GM23338 (cell line): ENCODE results near the gene R3HDM2. TPM values are rescaled to one million over a fixed set of nuclear protein-coding genes. Genes with fewer than 3 reads are reported as not detected.

Source experiments
- ATAC-seq: fragments of 200-7000 bp; cut with Tn5 transposase; 3 replicates; pipeline ENCODE4 v1.9.1; 2020
- DNase-seq: peaks from one replicate; pipeline ENCODE4 v3.0.0-alpha.2; 2015; ENCODE audit warnings: low spot score
- H2AFZ ChIP-seq: fragments of 200-600 bp; sonication (generic); 2 replicates; pipeline ENCODE4 v1.8.0; 2016; ENCODE audit warnings: antibody characterized with exemption, mild to moderate bottlenecking, moderate library complexity
- H3F3A ChIP-seq: fragments of 200-600 bp; sonication (generic); replicated peaks from 2 replicates; pipeline ENCODE4 v1.8.0; 2017; ENCODE audit warnings: antibody characterized with exemption, mixed run types, low read depth
- H3K27ac ChIP-seq: fragments of 200-600 bp; sonication (generic); 2 replicates; pipeline ENCODE4 v1.6.1; 2016; ENCODE audit warnings: low read depth
- H3K27me3 ChIP-seq: fragments of 200-600 bp; sonication (generic); 2 replicates; pipeline ENCODE4 v1.8.0; 2016; ENCODE audit warnings: mild to moderate bottlenecking, mixed run types, moderate library complexity; ENCODE audit not compliant: insufficient read depth
- H3K36me3 ChIP-seq: fragments of 200-600 bp; sonication (generic); 2 replicates; pipeline ENCODE4 v1.8.0; 2016; ENCODE audit warnings: mild to moderate bottlenecking; ENCODE audit not compliant: insufficient read depth
- H3K4me1 ChIP-seq: fragments of 200-600 bp; sonication (generic); 2 replicates; pipeline ENCODE4 v1.8.0; 2016; ENCODE audit warnings: mild to moderate bottlenecking, moderate library complexity; ENCODE audit not compliant: insufficient read depth
- H3K4me2 ChIP-seq: fragments of 200-600 bp; sonication (generic); 2 replicates; pipeline ENCODE4 v1.7.1; 2017; ENCODE audit warnings: mixed run types
- H3K4me3 ChIP-seq: fragments of 200-600 bp; sonication (generic); 2 replicates; pipeline ENCODE4 v1.6.1; 2016; ENCODE audit warnings: mixed run types
- H3K79me2 ChIP-seq: fragments of 200-600 bp; sonication (generic); replicated peaks from 2 replicates; pipeline ENCODE4 v1.8.0; 2017; ENCODE audit warnings: mild to moderate bottlenecking; ENCODE audit not compliant: insufficient read depth
- H3K9me2 ChIP-seq: fragments of 200-600 bp; sonication (generic); 2 replicates; pipeline ENCODE4 v1.8.0; 2017; ENCODE audit not compliant: insufficient read depth
- H4K20me1 ChIP-seq: fragments of 200-600 bp; sonication (generic); replicated peaks from 2 replicates; pipeline ENCODE4 v1.8.0; 2017; ENCODE audit warnings: mild to moderate bottlenecking; ENCODE audit not compliant: insufficient read depth
- H3K27ac Mint-ChIP-seq: 2 replicates; pipeline ENCODE4 v1.8.0; 2020; ENCODE audit warnings: inconsistent platforms, mild to moderate bottlenecking, moderate library complexity, mixed read lengths
- H3K27me3 Mint-ChIP-seq: 3 replicates; pipeline ENCODE4 v1.8.0; 2022; ENCODE audit warnings: low read depth, mild to moderate bottlenecking, moderate library complexity, mixed read lengths, inconsistent platforms; ENCODE audit not compliant: insufficient read depth, poor library complexity
- H3K36me3 Mint-ChIP-seq: 3 replicates; pipeline ENCODE4 v1.8.0; 2021; ENCODE audit warnings: low read depth, mild to moderate bottlenecking, inconsistent platforms, moderate library complexity, mixed read lengths
- H3K4me1 Mint-ChIP-seq: 3 replicates; pipeline ENCODE4 v1.8.0; 2020; ENCODE audit warnings: mild to moderate bottlenecking, inconsistent platforms, mixed read lengths
- H3K4me3 Mint-ChIP-seq: 3 replicates; pipeline ENCODE4 v1.8.0; 2021; ENCODE audit warnings: moderate library complexity, mild to moderate bottlenecking, inconsistent platforms, mixed read lengths
- H3K9me3 Mint-ChIP-seq: 3 replicates; pipeline ENCODE4 v1.8.0; 2020; ENCODE audit warnings: moderate library complexity, mild to moderate bottlenecking, inconsistent platforms, mixed read lengths
- EZH2phosphoT487 ChIP-seq: fragments of 200-600 bp; sonication (generic); IDR thresholded peaks from one replicate; pipeline ENCODE4 v1.8.1; 2018; ENCODE audit warnings: antibody characterized with exemption; ENCODE audit not compliant: unreplicated experiment
- ZNF114 ChIP-seq: fragments of 250-450 bp; sonication (Bioruptor Pico); IDR thresholded peaks from 2 replicates; pipeline ENCODE4 v1.5.0; 2020; ENCODE audit warnings: mild to moderate bottlenecking, moderate library complexity
- ZNF331 ChIP-seq: fragments of 250-450 bp; sonication (Bioruptor Pico); IDR thresholded peaks from 2 replicates; pipeline ENCODE4 v1.5.0; 2020; ENCODE audit warnings: low read depth, mild to moderate bottlenecking, moderate library complexity
- ZNF462 ChIP-seq: fragments of 250-450 bp; sonication (Bioruptor Pico); IDR thresholded peaks from 2 replicates; pipeline ENCODE4 v1.5.0; 2020; ENCODE audit warnings: mild to moderate bottlenecking, moderate library complexity
- polyA plus RNA-seq: library from polyadenylated mRNA; unstranded; fragments of >200 nt; fragmentation: Nextera tagmentation; extraction: Ambion mirVana; gene quantifications from 2 replicates; pipeline ENCODE4 v1.2.1, GENCODE V29; 2016
- total RNA-seq: library from RNA; depleted of rRNA; stranded (reverse); fragments of >200 nt; shearing (Covaris generic); gene quantifications from 2 replicates; pipeline ENCODE4 v1.2.3, GENCODE V29; 2014

The R3HDM2 gene
- total and polyA plus RNA-seq, 2 experiments from 2014 or later = 9.6 to 19.6 TPM

GRCh38 chr12:57460468-57460784 is 29.6 kb upstream of the R3HDM2 start (continued):
- no peak for TF ChIP-seq ZNF462 (CRISPR knock-in tag)

- Histone ChIP-seq H3K27me3 (no peaks in the 10 kb centered on the region), H3K4me1 (peaks cover 35% of the 10 kb centered on the region), H4K20me1 (no peaks in the 10 kb centered on the region; the same call in 1 of the 2 replicates), H2AFZ (no peak within 1 kb of the TSS), H3K27ac (peak within 1 kb of the TSS; percentile 100), H3K9me2 (no peaks in the 10 kb centered on the region), H3K79me2 (peaks cover 23% of the 10 kb centered on the region), H3K4me3 (peak within 1 kb of the TSS; percentile 97), H3F3A (peaks cover 25% of the 10 kb centered on the region), H3K36me3 (no peaks in the 10 kb centered on the region), H3K4me2 (peak within 1 kb of the TSS; percentile 100)
- peaks cover 45% of the 10 kb centered on the region for H3K27me3 Mint-ChIP-seq
- H3K9me3 Mint-ChIP-seq = no peaks in the 10 kb centered on the region; the same call in 2 of the 3 replicates
- peak; percentile 71 for DNase-seq
- peaks cover 28% of the 10 kb centered on the region for H3K36me3 Mint-ChIP-seq
- ATAC-seq = no peak; the same call in 2 of the 3 replicates
- peaks cover 46% of the 10 kb centered on the region for H3K4me1 Mint-ChIP-seq
- peak within 1 kb of the TSS; percentile 82 for H3K4me3 Mint-ChIP-seq
- TF ChIP-seq EZH2phosphoT487 (no peak), ZNF331 (CRISPR knock-in tag) (no peak), ZNF114 (CRISPR knock-in tag) (no peak)
- peak within 1 kb of the TSS; percentile 98 for H3K27ac Mint-ChIP-seq
These were observed 29.1 kb upstream of the R3HDM2 start, which contains the start of gene GLI1 for GRCh38 chr12:57459750-57460467. GLI1 (plus strand) TSS chr12:57459785; CDS start chr12:57463692, 3,907 bp downstream.
